ENCODE data around the gene CRB2.

- TF ChIP-seq CTCF (IDR thresholded peaks at IDR 0.05) = no peak
- TF ChIP-seq POLR2A (IDR thresholded peaks at IDR 0.05) = no peak
- no peak for TF ChIP-seq EP300 (IDR thresholded peaks at IDR 0.05)
- no peak for TF ChIP-seq POLR2AphosphoS5 (IDR thresholded peaks at IDR 0.05)
These were observed 12.6 kb downstream of the CRB2 start for GRCh38 chr9:123368536-123369153.

Measured in upper lobe of left lung (tissue), 4 donors.